GM12875 (cell line): Measurements from ENCODE around the gene RPS6KA3.

Experiments used
- H3K4me3 ChIP-seq: one replicate; pipeline ENCODE4 v1.5.1; 2011; ENCODE audit warnings: low read depth, low read length, control low read depth
- CTCF ChIP-seq: IDR thresholded peaks from 2 replicates; pipeline ENCODE4 v1.5.1; 2011; ENCODE audit warnings: low read depth, mild to moderate bottlenecking, control low read depth, inconsistent platforms, low read length, moderate library complexity, borderline replicate concordance; ENCODE audit not compliant: insufficient read depth

RPS6KA3 gene

GRCh38 chrX:20266810-20267606 is at the start of gene RPS6KA3:
TSS of gene RPS6KA3 (minus strand) at chrX:20266909. CDS start at chrX:20266632, 277 bp downstream.
- no peak for TF ChIP-seq CTCF
- H3K4me3 ChIP-seq, result peak within 1 kb of the TSS; percentile 75

GRCh38 chrX:20315140-20315539 is 48.4 kb upstream of the RPS6KA3 start:
- H3K4me3 ChIP-seq, result no peak overlapping the region
- TF ChIP-seq CTCF, result no peak

GRCh38 chrX:20313899-20314298 is 47.2 kb upstream of the RPS6KA3 start:
- H3K4me3 ChIP-seq, result no peak overlapping the region
- no peak for TF ChIP-seq CTCF

DNA sequence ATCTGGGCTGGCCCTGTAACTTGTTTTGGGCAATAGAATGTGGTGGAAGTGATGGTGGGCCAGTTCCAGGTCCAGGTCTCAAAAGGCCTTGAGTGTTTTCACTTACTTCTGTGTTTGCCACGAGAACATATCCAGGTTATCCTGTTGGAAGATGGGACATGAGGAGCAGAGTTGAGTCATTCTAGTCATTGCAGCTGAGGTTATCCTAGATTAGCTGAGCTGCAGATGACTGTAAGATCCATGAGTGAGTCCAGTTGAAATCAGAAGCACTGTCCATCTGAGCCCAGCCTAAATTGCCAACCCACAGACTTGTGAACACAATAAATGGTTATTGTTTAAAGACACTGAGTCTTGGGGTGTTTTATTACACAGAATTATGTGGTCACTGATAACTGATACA is 45.3 kb upstream of the RPS6KA3 start:
- TF ChIP-seq CTCF, result no peak
- H3K4me3 ChIP-seq, result no peak overlapping the region

- no peak overlapping the region for H3K4me3 ChIP-seq
- no peak for TF ChIP-seq CTCF
Measured at GRCh38 chrX:20311505-20311904, 44.8 kb upstream of the RPS6KA3 start.

- no peak for TF ChIP-seq CTCF
- no peak overlapping the region for H3K4me3 ChIP-seq
Measured at GRCh38 chrX:20309806-20310205, 43.1 kb upstream of the RPS6KA3 start.

- no peak for TF ChIP-seq CTCF
- no peak overlapping the region for H3K4me3 ChIP-seq
Measured at GRCh38 chrX:20306668-20307067, 40.0 kb upstream of the RPS6KA3 start.
